Inferior parietal cortex (tissue), 1 donor: ENCODE data around the gene EML4.
"Not testable (repeated sequence)": the region's sequence is repeated elsewhere in the genome, so short reads cannot be mapped to it uniquely, and the experiment has no call there.

ENCODE experiments used
- DNase-seq: peaks from one replicate; pipeline ENCODE4 v3.0.0-alpha.2; 2016; ENCODE audit errors: extremely low spot score

EML4 gene

GRCh38 chr2:42169100-42169873 lies at the start of gene EML4:
EML4 (plus strand) TSS chr2:42169353; CDS start chr2:42169612, 259 bp downstream.
- peak; percentile 90 for DNase-seq

GRCh38 chr2:42123426-42123825 lies 45.7 kb upstream of the EML4 start:
- DNase-seq: no peak

- DNase-seq: no peak
These were observed 45.0 kb upstream of the EML4 start for GRCh38 chr2:42124011-42124785.

GRCh38 chr2:42125841-42126594 lies 43.1 kb upstream of the EML4 start:
- DNase-seq: no peak

- DNase-seq: not testable (repeated sequence)
These were observed 42.3 kb upstream of the EML4 start for GRCh38 chr2:42126873-42127272.

GRCh38 chr2:42127425-42128424 lies 41.4 kb upstream of the EML4 start:
- DNase-seq: peak; percentile 40

- no peak for DNase-seq
These were observed 40.2 kb upstream of the EML4 start for GRCh38 chr2:42128721-42129486.

GRCh38 chr2:42129487-42129852 lies 39.7 kb upstream of the EML4 start:
- DNase-seq: no peak

GRCh38 chr2:42129947-42130346 lies 39.2 kb upstream of the EML4 start:
- DNase-seq: no peak

- not testable (repeated sequence) for DNase-seq
These were observed 38.3 kb upstream of the EML4 start for GRCh38 chr2:42130858-42131257.

GRCh38 chr2:42132191-42132965 lies 36.8 kb upstream of the EML4 start:
- peak; percentile 63 for DNase-seq

- peak; percentile 49 for DNase-seq
These were observed 36.0 kb upstream of the EML4 start for GRCh38 chr2:42132966-42133641.

- DNase-seq: no peak
These were observed 35.4 kb upstream of the EML4 start for GRCh38 chr2:42133771-42134195.

GRCh38 chr2:42134401-42134932 lies 34.7 kb upstream of the EML4 start:
- DNase-seq: not testable (repeated sequence)

- no peak for DNase-seq
These were observed 33.5 kb upstream of the EML4 start for GRCh38 chr2:42135381-42136312.

- DNase-seq: no peak
These were observed 32.4 kb upstream of the EML4 start for GRCh38 chr2:42136782-42137124.

- no peak for DNase-seq
These were observed 31.9 kb upstream of the EML4 start for GRCh38 chr2:42137125-42137841.
